Stimulated activated CD4-positive, alpha-beta T cell treated with anti-CD3 and anti-CD28 coated beads, Interleukin-15, amount 100 ng/mL, for 1 hour (primary cell): Measurements from ENCODE around the gene STAC.

ENCODE experiments used
- DNase-seq, 2 donors: peaks; one replicate each; pipeline ENCODE4 v3.0.0-alpha.2; 2020; ENCODE audit warnings: low read depth in 1 of 2, low spot score in 1 of 2

The STAC gene

GRCh38 chr3:36380221-36381031 lies at the start of gene STAC:
STAC (plus strand) TSS chr3:36380504; CDS start chr3:36380644, 140 bp downstream.
- DNase-seq: no peak

- DNase-seq: no peak
These were observed 48.2 kb upstream of the STAC start for GRCh38 chr3:36332139-36332538.

- DNase-seq: no peak
These were observed 18.1 kb upstream of the STAC start for GRCh38 chr3:36362216-36362615.

GRCh38 chr3:36362973-36363372 lies 17.3 kb upstream of the STAC start:
- DNase-seq: no peak

- DNase-seq: no peak
These were observed 16.0 kb upstream of the STAC start for GRCh38 chr3:36364260-36364659.

GRCh38 chr3:36365829-36366228 lies 14.5 kb upstream of the STAC start:
- no peak for DNase-seq

GRCh38 chr3:36366308-36366707 lies 14.0 kb upstream of the STAC start:
- no peak for DNase-seq

- no peak for DNase-seq
These were observed 12.3 kb upstream of the STAC start for GRCh38 chr3:36367912-36368573.

GRCh38 chr3:36372534-36372935 lies 7.8 kb upstream of the STAC start:
- no peak for DNase-seq

GRCh38 chr3:36373084-36373483 lies 7.2 kb upstream of the STAC start:
- no peak for DNase-seq

- no peak for DNase-seq
These were observed 6.6 kb upstream of the STAC start for GRCh38 chr3:36373666-36374065.

- no peak for DNase-seq
These were observed 458 bp upstream of the STAC start for GRCh38 chr3:36379872-36380220.

- no peak for DNase-seq
These were observed 1.1 kb downstream of the STAC start for GRCh38 chr3:36381311-36381956.

- DNase-seq: no peak
These were observed 13.3 kb downstream of the STAC start for GRCh38 chr3:36393563-36393962.

GRCh38 chr3:36394176-36394575 lies 13.9 kb downstream of the STAC start:
- no peak for DNase-seq

GRCh38 chr3:36397841-36398240 lies 17.5 kb downstream of the STAC start:
- DNase-seq: no peak

GRCh38 chr3:36399933-36400332 lies 19.6 kb downstream of the STAC start:
- DNase-seq: no peak

- no peak for DNase-seq
These were observed 20.8 kb downstream of the STAC start for GRCh38 chr3:36401056-36401455.

GRCh38 chr3:36403661-36404060 lies 23.4 kb downstream of the STAC start:
- no peak for DNase-seq

GRCh38 chr3:36405190-36405589 lies 24.9 kb downstream of the STAC start:
- DNase-seq: no peak

GRCh38 chr3:36408146-36408545 lies 27.8 kb downstream of the STAC start:
- no peak for DNase-seq

GRCh38 chr3:36409862-36410261 lies 29.6 kb downstream of the STAC start:
- no peak for DNase-seq
